Measurements from ENCODE around the gene TGFB1.
"Not testable (repeated sequence)": the region's sequence is repeated elsewhere in the genome, so short reads cannot be mapped to it uniquely, and the experiment has no call there.

DNA sequence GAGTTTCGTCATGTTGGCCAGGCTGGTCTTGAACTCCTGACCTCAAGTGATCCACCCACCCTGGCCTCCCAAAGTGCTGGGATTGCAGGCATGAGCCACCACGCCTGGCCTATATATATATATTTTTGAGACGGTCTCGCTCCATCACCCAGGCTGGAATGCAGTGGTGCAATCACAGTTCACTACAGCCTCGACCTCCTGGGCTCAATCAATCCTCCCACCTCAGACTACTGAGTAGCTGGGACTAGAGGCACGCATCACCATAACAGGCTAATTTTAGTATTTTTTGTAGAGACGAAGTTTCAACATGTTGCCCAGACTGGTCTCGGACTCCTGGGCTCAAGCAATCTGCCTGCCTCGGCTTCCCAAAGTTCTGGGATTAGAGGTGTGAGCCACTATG, 6.8 kb downstream of the TGFB1 start:
- TF ChIP-seq, protein P1, sequence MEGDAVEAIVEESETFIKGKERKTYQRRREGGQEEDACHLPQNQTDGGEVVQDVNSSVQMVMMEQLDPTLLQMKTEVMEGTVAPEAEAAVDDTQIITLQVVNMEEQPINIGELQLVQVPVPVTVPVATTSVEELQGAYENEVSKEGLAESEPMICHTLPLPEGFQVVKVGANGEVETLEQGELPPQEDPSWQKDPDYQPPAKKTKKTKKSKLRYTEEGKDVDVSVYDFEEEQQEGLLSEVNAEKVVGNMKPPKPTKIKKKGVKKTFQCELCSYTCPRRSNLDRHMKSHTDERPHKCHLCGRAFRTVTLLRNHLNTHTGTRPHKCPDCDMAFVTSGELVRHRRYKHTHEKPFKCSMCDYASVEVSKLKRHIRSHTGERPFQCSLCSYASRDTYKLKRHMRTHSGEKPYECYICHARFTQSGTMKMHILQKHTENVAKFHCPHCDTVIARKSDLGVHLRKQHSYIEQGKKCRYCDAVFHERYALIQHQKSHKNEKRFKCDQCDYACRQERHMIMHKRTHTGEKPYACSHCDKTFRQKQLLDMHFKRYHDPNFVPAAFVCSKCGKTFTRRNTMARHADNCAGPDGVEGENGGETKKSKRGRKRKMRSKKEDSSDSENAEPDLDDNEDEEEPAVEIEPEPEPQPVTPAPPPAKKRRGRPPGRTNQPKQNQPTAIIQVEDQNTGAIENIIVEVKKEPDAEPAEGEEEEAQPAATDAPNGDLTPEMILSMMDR (IDR thresholded peaks at IDR 0.05), result not testable (repeated sequence)
- TF ChIP-seq POLR2AphosphoS5 (IDR thresholded peaks at IDR 0.05), result not testable (repeated sequence)
